PC-3 (cell line): ENCODE measurements around the gene KSR2.

Experiments used
- EZH2 ChIP-seq: fragments of 300-600 bp; sonication (generic); IDR thresholded peaks from one replicate; pipeline ENCODE4 v1.6.1; 2017; ENCODE audit warnings: antibody characterized with exemption, mild to moderate bottlenecking, low read length; ENCODE audit not compliant: unreplicated experiment
- EZH2phosphoT487 ChIP-seq: fragments of 300-600 bp; sonication (generic); IDR thresholded peaks from 2 replicates; pipeline ENCODE4 v1.6.1; 2018; ENCODE audit warnings: mild to moderate bottlenecking, antibody characterized with exemption, low read length, borderline replicate concordance
- TF ChIP-seq, protein P1 (sequence below): fragments of 300-600 bp; sonication (generic); conservative IDR thresholded peaks from 2 replicates; pipeline ENCODE4 v1.5.1; 2017; ENCODE audit warnings: antibody characterized with exemption, low read depth, mild to moderate bottlenecking, low read length

DNA sequence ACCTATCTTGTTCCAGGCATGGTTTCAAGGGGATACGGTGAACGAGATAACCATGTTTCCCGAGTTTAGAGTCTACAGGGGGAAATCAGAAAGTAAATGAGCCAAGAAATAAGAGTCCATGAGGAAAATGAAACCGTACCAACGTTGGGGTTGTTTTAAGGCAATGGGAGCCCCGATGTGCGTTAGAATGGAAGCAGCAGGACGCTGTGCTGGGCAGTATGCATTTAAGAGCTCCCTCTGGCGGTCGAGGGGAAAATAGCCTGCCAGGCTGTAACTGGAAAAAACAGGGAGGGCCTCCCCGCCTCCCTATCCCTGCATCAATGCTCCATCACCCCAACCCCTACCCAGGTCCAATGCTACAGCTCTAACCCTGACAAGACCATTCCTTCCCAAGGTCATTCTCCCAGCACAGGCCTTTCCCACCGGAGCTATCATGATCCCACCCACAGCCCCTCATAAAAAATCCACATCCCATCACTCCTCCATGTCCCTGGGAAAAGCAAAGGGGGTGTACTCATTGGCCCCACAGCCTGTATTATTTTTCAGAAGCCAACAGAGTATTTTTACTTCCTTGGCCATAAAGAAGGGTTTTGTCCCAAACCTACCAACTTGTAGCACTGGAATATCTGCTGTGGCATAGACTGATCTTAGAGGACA is 381.0 kb downstream of the KSR2 start:
- TF ChIP-seq, protein P1, sequence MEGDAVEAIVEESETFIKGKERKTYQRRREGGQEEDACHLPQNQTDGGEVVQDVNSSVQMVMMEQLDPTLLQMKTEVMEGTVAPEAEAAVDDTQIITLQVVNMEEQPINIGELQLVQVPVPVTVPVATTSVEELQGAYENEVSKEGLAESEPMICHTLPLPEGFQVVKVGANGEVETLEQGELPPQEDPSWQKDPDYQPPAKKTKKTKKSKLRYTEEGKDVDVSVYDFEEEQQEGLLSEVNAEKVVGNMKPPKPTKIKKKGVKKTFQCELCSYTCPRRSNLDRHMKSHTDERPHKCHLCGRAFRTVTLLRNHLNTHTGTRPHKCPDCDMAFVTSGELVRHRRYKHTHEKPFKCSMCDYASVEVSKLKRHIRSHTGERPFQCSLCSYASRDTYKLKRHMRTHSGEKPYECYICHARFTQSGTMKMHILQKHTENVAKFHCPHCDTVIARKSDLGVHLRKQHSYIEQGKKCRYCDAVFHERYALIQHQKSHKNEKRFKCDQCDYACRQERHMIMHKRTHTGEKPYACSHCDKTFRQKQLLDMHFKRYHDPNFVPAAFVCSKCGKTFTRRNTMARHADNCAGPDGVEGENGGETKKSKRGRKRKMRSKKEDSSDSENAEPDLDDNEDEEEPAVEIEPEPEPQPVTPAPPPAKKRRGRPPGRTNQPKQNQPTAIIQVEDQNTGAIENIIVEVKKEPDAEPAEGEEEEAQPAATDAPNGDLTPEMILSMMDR, result peak; percentile 92
- TF ChIP-seq EZH2, result no peak
- no peak for TF ChIP-seq EZH2phosphoT487
